GM12892 (cell line): ENCODE results near the gene MGME1.

Source experiments
- POLR2A ChIP-seq: IDR thresholded peaks from 2 replicates; pipeline ENCODE4 v1.6.1; 2011; ENCODE audit warnings: low read depth, low read length, control low read depth
- POLR2AphosphoS5 ChIP-seq: IDR thresholded peaks from 2 replicates; pipeline ENCODE4 v1.6.1; 2011; ENCODE audit warnings: low read depth, low read length, control low read depth
- TAF1 ChIP-seq: IDR thresholded peaks from 2 replicates; pipeline ENCODE4 v1.6.1; 2011; ENCODE audit warnings: low read depth, mild to moderate bottlenecking, control low read depth, low read length, borderline replicate concordance

DNA sequence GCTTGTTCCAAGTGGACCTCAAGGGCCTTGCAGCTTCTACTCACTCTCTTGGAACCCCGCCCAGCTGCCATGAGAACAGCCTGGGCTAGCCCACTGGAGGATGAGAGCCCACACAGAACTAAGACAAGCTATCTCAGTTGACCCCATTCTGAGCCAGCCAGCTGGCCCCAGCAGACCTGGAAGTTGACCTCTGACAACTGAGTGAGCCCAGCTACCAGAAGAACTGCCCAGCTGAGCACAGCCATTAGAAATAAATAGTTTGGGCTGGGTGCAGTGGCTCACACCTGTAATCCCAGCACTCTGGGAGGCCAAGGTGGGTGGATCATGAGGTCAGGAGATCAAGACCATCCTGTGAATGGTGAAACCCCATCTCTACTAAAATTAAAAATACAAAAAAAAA lies 37.3 kb upstream of the MGME1 start:
- no peak for TF ChIP-seq POLR2AphosphoS5
- no peak for TF ChIP-seq POLR2A
- TF ChIP-seq TAF1: no peak
